ENCODE measurements around the gene EPDR1. TPM values are rescaled to one million over a fixed set of nuclear protein-coding genes. Genes with fewer than 3 reads are reported as not detected.
"Not testable (repeated sequence)": the region's sequence is repeated elsewhere in the genome, so short reads cannot be mapped to it uniquely, and the experiment has no call there.

EPDR1 gene
- total RNA-seq, 1 donor from 2014 or later, result 0.92 TPM

GRCh38 chr7:37928878-37929277, 8.4 kb downstream of the EPDR1 start:
- no peak for DNase-seq (ENCODE audit: low read depth, low spot score)

DNA sequence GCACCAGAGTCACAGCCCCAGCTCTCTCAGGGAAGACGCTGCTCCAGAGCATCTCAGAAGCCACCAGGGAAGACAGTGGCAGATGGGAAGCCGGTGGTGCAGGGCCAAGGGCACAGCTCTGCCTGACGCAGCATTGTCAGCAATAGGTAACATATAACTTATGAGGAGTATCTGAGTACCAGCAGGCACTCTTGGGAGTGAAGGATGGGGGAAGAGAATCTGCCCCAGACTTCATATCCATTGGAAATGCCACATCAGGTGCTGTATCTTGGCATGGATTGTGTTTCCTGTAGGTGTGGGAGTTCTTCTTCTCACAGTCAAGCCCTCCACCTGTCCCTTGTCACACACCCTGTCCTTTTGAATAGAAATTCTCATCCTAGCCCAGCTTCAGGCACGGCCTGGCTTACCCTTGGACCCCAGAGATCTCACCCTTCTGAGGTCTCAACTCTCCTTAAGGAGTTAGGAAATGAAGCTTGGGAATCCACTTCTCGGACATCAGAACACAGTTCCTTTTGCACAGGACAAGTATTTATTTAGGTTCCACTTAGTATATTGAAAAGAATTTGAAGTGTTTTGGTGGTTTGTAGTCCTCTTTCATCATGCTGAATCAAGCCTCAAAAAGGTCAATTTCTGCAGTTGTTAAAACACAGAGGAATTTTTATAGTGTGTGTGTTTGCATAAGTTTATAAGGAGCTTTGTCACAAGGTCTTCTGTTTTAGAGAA, 9.9 kb downstream of the EPDR1 start:
- DNase-seq (ENCODE audit: low read depth, low spot score), result no peak

DNA sequence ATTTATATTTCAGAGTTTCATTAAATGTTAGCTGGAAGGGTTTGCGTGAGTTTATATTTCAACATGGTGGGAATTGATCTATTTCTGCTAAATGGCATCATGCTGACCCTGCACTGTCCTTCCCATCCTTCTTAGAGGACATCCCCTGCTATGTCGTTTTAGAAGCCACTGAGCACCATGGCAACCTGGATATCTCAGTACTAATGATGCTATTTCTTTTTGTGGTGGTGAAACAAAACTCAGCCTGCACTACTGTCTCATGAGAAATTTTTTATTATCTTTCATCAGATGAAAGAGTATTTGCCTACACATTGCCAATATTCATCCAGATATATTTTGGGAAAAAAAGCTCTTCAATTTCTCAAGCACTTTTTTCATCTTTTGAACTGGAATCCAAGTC, 12.1 kb downstream of the EPDR1 start:
- DNase-seq (ENCODE audit: low read depth, low spot score), result no peak

- no peak for DNase-seq (ENCODE audit: low read depth, low spot score)
These were observed 12.7 kb downstream of the EPDR1 start for GRCh38 chr7:37933018-37933566.

DNA sequence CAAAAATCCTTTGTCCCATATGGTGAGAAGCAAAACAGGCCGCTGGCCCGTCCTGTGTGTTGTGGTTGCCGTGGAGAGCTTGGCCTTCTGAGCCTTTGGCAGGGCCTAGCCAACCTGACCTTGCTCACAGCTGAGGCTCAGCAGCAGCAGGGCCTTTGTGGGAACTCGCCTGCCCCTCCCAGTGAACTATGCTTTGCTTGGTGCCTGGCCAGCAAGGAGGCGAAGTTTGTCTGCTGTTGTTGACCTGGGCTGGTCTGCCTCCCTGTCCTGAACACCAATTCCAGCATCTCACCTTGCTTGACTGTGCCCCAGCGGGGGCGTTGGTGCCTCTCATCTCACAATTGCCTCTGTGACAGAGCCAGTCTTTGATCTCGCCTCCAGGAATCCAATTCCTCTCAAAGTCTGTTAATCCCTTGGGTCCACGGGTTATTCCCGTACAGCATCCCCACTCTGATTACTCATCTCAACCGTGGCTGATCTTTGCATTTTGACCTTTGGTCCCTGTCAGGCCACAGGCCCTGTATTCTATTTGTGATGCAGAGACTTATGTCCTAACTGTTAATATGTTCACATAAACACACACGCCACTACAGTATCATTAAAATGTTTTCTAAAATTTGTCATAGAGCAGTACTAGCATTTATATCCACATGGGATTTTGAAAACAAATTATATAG, 22.6 kb downstream of the EPDR1 start:
- no peak for DNase-seq (ENCODE audit: low read depth, low spot score)

DNA sequence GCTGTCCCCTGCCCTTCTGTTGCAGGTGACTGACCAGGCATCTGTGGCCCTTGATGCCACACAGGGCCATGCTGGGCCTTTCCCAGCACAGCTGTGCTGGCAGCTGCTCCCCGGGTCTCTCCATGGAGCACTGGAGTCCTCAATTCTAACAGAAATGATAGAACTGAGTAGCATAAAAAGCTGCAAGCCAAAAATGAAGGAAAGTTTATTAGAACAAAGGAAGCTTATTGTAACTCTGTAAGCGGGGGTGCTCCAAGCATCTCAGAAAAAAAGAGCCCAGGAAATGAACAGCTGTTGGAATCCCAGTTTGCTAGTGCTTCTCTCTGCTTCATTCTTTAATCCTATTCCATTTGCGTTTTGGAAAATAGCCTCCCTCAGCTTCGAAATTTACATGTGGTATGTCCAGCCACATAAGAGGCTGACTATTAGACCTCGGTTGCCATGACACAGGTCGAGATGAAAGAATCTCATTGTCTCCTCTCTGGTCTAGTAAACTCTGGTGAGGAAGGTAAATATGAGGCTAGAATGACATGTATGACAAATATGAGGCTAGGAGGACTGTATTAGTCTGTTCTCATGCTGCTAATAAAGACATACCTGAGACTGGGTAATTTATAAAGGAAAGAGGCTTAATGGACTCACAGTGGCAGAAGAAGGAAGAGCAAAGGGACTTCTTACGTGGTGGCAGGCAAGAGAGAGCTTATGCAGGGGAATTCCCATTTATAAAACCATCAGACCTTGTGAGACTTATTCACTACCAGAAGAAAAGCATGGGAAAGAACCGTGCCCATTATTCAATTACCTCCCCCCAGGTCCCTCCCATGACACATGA, 23.7 kb downstream of the EPDR1 start:
- no peak for DNase-seq (ENCODE audit: low read depth, low spot score)

DNA sequence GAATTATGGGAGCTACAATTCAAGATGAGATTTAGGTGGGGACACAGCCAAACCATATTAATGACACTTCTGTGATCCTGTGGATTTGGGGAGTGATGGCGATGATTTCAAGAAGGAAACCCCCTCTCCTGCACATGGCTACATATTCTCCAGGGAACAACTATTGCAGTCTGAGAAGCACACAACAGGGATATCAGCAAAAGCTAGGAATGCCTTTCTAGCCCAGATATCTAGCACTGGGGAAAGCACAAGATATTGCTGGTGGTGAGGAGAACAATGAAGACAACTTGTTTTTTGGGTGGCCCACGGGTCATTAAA, 24.3 kb downstream of the EPDR1 start:
- DNase-seq (ENCODE audit: low read depth, low spot score), result no peak

DNA sequence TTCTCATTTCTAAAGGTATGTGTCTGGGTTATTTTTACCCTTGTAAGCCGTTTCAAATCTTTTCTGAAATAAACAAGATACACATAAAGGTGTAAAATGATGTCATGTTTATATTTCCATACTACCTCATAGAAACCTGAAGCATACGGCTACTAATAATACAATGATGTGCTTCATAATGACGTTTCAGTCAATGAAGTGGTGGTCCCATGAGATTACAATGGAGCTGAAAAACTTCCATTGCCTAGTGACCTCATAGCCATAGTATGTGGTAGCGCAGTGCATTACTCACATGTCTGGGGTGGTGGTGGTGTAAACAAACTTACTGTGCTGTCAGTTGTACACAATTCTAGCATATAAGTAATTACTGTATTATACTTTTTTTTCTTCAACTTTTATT, 24.9 kb downstream of the EPDR1 start:
- DNase-seq (ENCODE audit: low read depth, low spot score), result no peak

GRCh38 chr7:37947138-37947940, 26.9 kb downstream of the EPDR1 start:
- DNase-seq (ENCODE audit: low read depth, low spot score), result no peak

- no peak for DNase-seq (ENCODE audit: low read depth, low spot score)
These were observed 27.4 kb downstream of the EPDR1 start for GRCh38 chr7:37947941-37948210.

- no peak for DNase-seq (ENCODE audit: low read depth, low spot score)
These were observed 31.8 kb downstream of the EPDR1 start for GRCh38 chr7:37952240-37952639.

DNA sequence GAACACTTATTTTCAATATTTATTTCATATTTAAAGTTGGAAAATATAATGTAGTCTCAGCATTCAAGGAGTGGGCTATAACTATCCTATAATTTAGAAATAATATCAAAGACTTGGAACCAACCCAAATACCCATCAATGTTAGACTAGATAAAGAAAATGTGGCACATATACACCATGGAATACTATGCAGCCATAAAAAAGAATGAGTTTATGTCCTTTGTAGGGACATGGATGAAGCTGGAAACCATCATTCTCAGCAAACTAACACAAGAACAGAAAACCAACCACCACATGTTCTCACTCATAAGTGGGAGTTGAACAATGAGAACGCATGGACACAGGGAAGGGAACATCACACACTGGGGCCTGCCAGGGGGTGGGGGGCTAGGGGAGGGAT, 33.8 kb downstream of the EPDR1 start:
- DNase-seq (ENCODE audit: low read depth, low spot score), result not testable (repeated sequence)

GRCh38 chr7:37956791-37957190, 36.4 kb downstream of the EPDR1 start:
- no peak for DNase-seq (ENCODE audit: low read depth, low spot score)

- DNase-seq (ENCODE audit: low read depth, low spot score), result no peak
These were observed 37.0 kb downstream of the EPDR1 start for GRCh38 chr7:37957221-37957970.

DNA sequence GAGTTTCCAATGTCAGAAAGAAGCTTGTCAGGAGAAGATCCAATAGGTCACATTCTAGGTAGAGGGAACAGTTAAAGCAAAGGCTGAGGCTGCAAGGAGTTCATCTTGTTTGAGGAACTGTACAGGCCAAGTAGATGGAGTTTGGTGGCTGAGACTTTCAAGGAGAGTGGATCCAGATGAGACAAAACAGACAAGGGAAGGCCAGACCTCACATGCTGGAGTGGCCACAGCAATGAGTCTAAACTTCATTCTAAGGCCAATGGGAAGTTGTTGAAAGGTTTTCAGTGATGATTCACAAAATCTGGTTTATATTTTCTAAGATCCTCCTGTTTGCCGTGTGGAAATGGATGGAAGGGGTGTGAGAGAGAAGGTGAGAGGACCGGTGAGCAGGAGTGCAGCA, 40.0 kb downstream of the EPDR1 start:
- DNase-seq (ENCODE audit: low read depth, low spot score), result no peak

DNA sequence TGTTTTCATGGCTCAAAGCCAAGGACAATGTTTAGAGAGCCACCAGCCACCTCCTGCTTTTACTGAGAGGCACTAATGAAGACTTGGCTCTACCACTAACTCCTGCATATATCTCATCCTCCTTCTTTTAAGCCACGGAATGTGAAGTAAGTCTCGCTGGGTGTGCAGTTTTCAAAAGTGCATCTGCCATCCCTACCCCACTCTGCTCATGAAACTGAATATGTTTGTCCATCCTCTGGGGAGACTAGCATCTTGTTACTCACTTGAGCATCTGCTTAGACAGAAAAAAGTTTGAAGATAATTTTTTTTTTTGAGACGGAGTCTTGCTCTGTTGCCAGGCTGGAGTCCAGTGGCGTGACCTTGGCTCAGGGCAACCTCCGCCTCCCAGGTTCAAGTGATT, 40.8 kb downstream of the EPDR1 start:
- DNase-seq (ENCODE audit: low read depth, low spot score), result no peak

DNA sequence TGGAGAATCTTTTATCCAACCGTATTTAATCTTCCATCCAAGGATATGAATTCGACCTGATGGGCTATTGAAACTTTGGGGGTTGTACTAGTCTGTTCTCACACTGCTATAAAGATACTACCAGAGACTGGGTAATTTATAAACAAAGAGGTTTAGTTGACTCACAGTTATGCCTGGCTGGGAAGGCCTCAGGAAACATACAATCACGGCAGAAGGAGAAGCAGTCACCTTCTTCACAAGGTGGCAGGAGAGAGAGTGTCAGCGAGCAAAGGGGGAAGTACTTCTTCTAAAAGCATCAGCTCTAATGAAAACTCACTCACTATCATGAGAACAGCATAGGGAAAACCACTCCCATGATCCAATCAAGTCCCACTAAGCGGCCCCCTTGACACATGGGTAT, 43.8 kb downstream of the EPDR1 start:
- DNase-seq (ENCODE audit: low read depth, low spot score), result no peak

DNA sequence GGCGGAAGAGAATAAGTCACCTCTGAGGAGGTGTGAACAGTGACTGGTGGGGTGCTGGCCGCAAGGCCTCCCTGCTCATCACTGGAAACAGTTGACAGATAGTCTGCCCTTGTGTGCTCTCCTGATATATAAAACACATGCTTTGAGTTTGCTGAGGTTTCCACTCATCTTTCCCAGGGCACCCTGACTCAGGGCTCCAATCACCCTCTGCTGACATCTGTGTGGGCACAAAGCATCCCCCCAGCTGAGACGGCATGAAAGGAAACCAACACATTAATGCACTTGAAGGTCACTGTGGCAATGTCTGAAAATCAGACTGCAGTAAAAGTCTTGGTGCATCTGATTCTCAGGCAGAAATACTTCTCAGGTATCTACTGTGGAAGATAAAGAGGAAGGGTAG, 49.8 kb downstream of the EPDR1 start:
- DNase-seq (ENCODE audit: low read depth, low spot score), result no peak

DNA sequence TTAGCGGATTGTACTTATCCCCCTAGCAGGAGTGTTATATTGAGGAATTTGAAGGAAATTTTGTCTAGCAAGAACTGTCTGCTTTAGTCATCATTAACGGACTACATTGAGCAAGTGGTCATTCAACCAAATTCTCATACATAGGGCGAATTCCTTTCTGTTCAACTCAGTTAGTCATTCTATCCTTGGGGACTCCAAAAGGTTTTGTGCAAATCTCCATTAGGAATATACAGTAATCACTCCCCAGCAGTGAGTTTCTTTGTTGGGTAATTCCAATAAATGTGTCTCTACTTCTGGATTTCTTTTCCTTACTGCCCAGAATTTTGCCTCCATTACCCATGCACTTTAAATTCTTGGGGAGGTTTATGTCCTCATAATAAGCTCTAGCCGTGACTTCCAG, 51.1 kb downstream of the EPDR1 start:
- DNase-seq (ENCODE audit: low read depth, low spot score), result no peak

DNA sequence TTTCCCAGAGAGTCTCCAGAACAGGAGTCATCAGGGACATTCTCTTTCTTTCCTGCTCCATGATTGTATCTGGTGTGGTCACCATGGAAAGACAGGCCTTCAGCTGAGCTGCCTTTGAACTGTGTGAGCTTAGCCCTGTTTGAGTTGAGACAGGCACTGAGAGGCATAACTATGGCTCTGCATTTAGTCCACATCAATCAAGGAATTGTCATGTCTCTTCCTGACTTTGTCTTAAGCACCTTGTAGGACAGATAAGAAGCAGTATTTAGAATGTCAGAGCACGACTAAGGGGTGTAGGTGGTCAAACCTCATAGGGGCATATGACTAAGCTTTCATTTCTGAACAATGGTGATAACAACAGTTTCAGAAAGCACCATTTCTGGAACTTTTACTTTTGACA, 53.5 kb downstream of the EPDR1 start:
- no peak for DNase-seq (ENCODE audit: low read depth, low spot score)

DNA sequence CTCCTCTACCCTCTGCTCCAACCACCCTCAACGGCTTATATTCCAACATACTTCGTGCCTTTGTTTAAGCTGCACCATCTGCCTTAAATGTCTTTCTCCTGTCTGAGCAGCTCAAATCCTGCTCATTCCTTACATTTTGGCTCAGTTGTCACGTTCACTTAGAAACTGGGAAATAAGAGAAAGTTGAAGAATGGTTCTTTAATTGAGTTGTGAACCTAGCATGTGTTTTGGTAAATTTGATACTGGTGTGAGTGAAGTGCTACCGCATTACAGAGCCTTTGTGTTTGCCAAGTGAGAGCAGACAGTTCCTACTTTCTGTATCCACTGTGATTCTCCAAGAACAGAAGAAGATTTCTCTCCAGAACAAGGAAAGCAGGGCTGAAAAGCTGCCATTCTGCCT, 54.3 kb downstream of the EPDR1 start:
- DNase-seq (ENCODE audit: low read depth, low spot score), result no peak
